Measurements from ENCODE around the gene TFCP2L1. TPM values are rescaled to one million over a fixed set of nuclear protein-coding genes. Genes with fewer than 3 reads are reported as not detected.
A peak's percentile ranks its signal among the peaks of the same experiment; 100 is the strongest.
"Not testable (repeated sequence)": the region's sequence is repeated elsewhere in the genome, so short reads cannot be mapped to it uniquely, and the experiment has no call there.

The TFCP2L1 gene
- total RNA-seq, 2 donors from 2014 or later: 0.02 TPM; not detected in 1

- no peaks in the 10 kb centered on the region for H3K4me1 Mint-ChIP-seq
- H3K27ac Mint-ChIP-seq: no peak overlapping the region
- no peak for DNase-seq
- H3K36me3 Mint-ChIP-seq (ENCODE audit: low read depth): no peaks in the 10 kb centered on the region
- H3K27me3 Mint-ChIP-seq: peaks cover 20% of the 10 kb centered on the region
- H3K9me3 ChIP-seq (ENCODE audit: control insufficient read depth, low read length, poor library complexity, severe bottlenecking): no peaks in the 10 kb centered on the region
- ATAC-seq: no peak
- no peak overlapping the region for H3K4me3 Mint-ChIP-seq
Observed at GRCh38 chr2:121231385-121232000, 53.5 kb downstream of the TFCP2L1 start.

GRCh38 chr2:121228521-121228920 is 56.5 kb downstream of the TFCP2L1 start:
- no peaks in the 10 kb centered on the region for H3K36me3 Mint-ChIP-seq (ENCODE audit: low read depth)
- H3K27me3 Mint-ChIP-seq: peaks cover 11% of the 10 kb centered on the region
- H3K4me1 Mint-ChIP-seq: no peaks in the 10 kb centered on the region
- ATAC-seq (no peak), DNase-seq (no peak)
- H3K4me3 Mint-ChIP-seq: no peak overlapping the region
- H3K9me3 ChIP-seq (ENCODE audit: control insufficient read depth, low read length, poor library complexity, severe bottlenecking): no peaks in the 10 kb centered on the region
- H3K27ac Mint-ChIP-seq: no peak overlapping the region

DNA sequence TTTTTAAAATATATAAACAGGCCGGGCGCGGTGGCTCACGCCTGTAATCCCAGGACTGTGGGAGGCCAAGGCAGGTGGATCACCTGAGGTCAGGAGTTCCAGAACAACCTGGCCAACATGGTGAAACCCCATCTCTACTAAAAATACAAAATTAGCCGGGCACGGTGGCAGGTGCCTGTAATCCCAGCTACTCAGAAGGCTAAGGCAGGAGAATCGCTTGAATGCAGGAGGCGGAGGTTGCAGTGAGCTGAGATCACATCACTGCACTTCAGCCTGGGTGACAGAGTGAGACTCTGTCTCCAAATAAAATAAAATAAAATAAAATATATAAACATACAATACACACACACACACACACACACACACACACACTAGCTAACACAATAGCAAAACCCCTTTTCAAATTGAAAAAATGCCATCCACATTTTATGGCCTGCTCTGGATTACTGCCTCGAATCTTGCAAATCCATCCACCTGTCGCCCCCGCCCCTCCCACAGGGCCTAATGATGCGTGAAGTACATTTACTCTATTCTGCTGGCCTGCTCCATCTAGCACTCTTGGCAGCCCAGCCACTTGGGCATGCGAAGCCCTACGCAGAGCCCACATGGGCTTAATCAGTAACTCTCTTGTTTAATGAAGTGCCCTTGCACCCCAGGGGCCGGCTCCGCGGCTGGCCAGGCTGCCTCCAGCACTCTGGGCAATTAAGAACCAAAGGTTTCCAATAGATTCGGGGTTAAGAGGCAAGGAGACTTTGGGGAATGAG is 57.4 kb downstream of the TFCP2L1 start:
- H3K9me3 ChIP-seq (ENCODE audit: control insufficient read depth, low read length, poor library complexity, severe bottlenecking); DNase-seq; H3K36me3 Mint-ChIP-seq (ENCODE audit: low read depth); H3K4me1 Mint-ChIP-seq; ATAC-seq; H3K4me3 Mint-ChIP-seq; H3K27ac Mint-ChIP-seq: not testable (repeated sequence)
- H3K27me3 Mint-ChIP-seq: peaks cover 10% of the 10 kb centered on the region

GRCh38 chr2:121225681-121226080 is 59.3 kb downstream of the TFCP2L1 start:
- H3K4me1 Mint-ChIP-seq; H3K9me3 ChIP-seq (ENCODE audit: control insufficient read depth, low read length, poor library complexity, severe bottlenecking); ATAC-seq; H3K27me3 Mint-ChIP-seq; H3K27ac Mint-ChIP-seq; H3K36me3 Mint-ChIP-seq (ENCODE audit: low read depth); DNase-seq; H3K4me3 Mint-ChIP-seq: not testable (repeated sequence)

- no peak for DNase-seq
- no peaks in the 10 kb centered on the region for H3K9me3 ChIP-seq (ENCODE audit: control insufficient read depth, low read length, poor library complexity, severe bottlenecking)
- Mint-ChIP-seq H3K36me3 (ENCODE audit: low read depth) (no peaks in the 10 kb centered on the region), H3K27ac (no peak overlapping the region), H3K4me3 (no peak overlapping the region), H3K4me1 (no peaks in the 10 kb centered on the region), H3K27me3 (peaks cover 7% of the 10 kb centered on the region)
- no peak for ATAC-seq
Observed at GRCh38 chr2:121220995-121221394, 64.0 kb downstream of the TFCP2L1 start.

- Mint-ChIP-seq H3K27ac (no peak overlapping the region), H3K27me3 (peaks cover 12% of the 10 kb centered on the region), H3K4me3 (no peak overlapping the region), H3K36me3 (ENCODE audit: low read depth) (no peaks in the 10 kb centered on the region), H3K4me1 (no peaks in the 10 kb centered on the region)
- H3K9me3 ChIP-seq (ENCODE audit: control insufficient read depth, low read length, poor library complexity, severe bottlenecking): no peaks in the 10 kb centered on the region
- ATAC-seq (no peak), DNase-seq (no peak)
Observed at GRCh38 chr2:121219866-121220265, 65.1 kb downstream of the TFCP2L1 start.

- H3K4me3 Mint-ChIP-seq: no peak overlapping the region
- H3K27me3 Mint-ChIP-seq: peaks cover 22% of the 10 kb centered on the region
- H3K27ac Mint-ChIP-seq: no peak overlapping the region
- ATAC-seq (no peak), DNase-seq (no peak)
- H3K4me1 Mint-ChIP-seq: no peaks in the 10 kb centered on the region
- H3K36me3 Mint-ChIP-seq (ENCODE audit: low read depth): no peaks in the 10 kb centered on the region
- H3K9me3 ChIP-seq (ENCODE audit: control insufficient read depth, low read length, poor library complexity, severe bottlenecking): no peaks in the 10 kb centered on the region
Observed at GRCh38 chr2:121218386-121218938, 66.5 kb downstream of the TFCP2L1 start.

DNA sequence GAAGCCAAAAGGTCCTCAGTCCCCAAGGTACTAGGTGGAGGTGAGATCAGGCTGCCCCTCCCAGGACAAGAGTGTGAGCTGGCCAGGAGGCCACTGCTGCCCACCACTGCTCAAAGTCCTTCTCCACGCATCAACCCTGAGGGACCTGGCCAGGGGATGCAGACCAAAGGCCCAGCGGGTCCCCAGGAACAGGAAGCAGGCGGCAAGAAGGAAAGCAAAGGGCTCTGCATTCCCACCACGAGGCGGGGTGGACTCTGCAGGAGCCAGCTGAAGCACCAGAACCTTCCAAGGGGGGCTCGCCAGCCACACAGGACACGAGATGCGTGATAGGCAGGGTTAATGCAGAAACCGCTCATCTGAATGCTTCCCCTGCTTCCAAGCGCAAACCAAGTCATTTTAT is 67.4 kb downstream of the TFCP2L1 start:
- no peak overlapping the region for H3K27ac Mint-ChIP-seq
- no peaks in the 10 kb centered on the region for H3K4me1 Mint-ChIP-seq
- DNase-seq (no peak), ATAC-seq (no peak)
- H3K9me3 ChIP-seq (ENCODE audit: control insufficient read depth, low read length, poor library complexity, severe bottlenecking): no peaks in the 10 kb centered on the region
- no peaks in the 10 kb centered on the region for H3K36me3 Mint-ChIP-seq (ENCODE audit: low read depth)
- H3K4me3 Mint-ChIP-seq: peak overlapping the region; percentile 36
- H3K27me3 Mint-ChIP-seq: peaks cover 24% of the 10 kb centered on the region

DNA sequence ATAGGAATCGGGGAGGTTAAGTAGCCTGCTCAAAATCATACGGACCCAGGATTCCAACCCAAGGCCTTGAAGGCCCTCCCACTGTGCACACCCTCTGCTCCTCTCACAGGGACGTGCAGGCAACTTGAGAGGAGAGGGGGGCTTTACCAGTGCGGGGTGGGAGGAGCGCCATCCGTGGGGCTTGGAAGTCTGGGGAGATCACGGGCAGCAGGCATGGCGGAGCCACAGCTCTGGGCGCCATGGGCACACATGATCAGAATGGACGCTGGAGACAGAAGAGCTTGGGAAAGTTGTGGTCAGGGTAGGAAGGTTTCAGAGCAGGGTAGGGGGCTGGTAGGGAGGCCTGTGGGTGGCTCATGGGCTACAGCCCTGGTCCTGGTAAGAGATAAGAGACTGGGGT is 70.7 kb downstream of the TFCP2L1 start:
- DNase-seq (no peak), ATAC-seq (no peak)
- Mint-ChIP-seq H3K4me3 (no peak overlapping the region), H3K27me3 (peaks cover 30% of the 10 kb centered on the region), H3K4me1 (no peaks in the 10 kb centered on the region), H3K36me3 (ENCODE audit: low read depth) (no peaks in the 10 kb centered on the region), H3K27ac (no peak overlapping the region)
- no peaks in the 10 kb centered on the region for H3K9me3 ChIP-seq (ENCODE audit: control insufficient read depth, low read length, poor library complexity, severe bottlenecking)

- H3K36me3 Mint-ChIP-seq (ENCODE audit: low read depth): no peaks in the 10 kb centered on the region
- no peak for ATAC-seq
- no peaks in the 10 kb centered on the region for H3K4me1 Mint-ChIP-seq
- H3K9me3 ChIP-seq (ENCODE audit: control insufficient read depth, low read length, poor library complexity, severe bottlenecking): no peaks in the 10 kb centered on the region
- peaks cover 30% of the 10 kb centered on the region for H3K27me3 Mint-ChIP-seq
- no peak overlapping the region for H3K27ac Mint-ChIP-seq
- DNase-seq: no peak
- H3K4me3 Mint-ChIP-seq: no peak overlapping the region
Observed at GRCh38 chr2:121213386-121213785, 71.6 kb downstream of the TFCP2L1 start.

GRCh38 chr2:121212661-121213325 is 72.2 kb downstream of the TFCP2L1 start:
- H3K4me1 Mint-ChIP-seq: no peaks in the 10 kb centered on the region
- H3K27ac Mint-ChIP-seq: no peak overlapping the region
- H3K9me3 ChIP-seq (ENCODE audit: control insufficient read depth, low read length, poor library complexity, severe bottlenecking): no peaks in the 10 kb centered on the region
- H3K36me3 Mint-ChIP-seq (ENCODE audit: low read depth): no peaks in the 10 kb centered on the region
- ATAC-seq (no peak), DNase-seq (no peak)
- no peak overlapping the region for H3K4me3 Mint-ChIP-seq
- H3K27me3 Mint-ChIP-seq: peaks cover 29% of the 10 kb centered on the region

DNA sequence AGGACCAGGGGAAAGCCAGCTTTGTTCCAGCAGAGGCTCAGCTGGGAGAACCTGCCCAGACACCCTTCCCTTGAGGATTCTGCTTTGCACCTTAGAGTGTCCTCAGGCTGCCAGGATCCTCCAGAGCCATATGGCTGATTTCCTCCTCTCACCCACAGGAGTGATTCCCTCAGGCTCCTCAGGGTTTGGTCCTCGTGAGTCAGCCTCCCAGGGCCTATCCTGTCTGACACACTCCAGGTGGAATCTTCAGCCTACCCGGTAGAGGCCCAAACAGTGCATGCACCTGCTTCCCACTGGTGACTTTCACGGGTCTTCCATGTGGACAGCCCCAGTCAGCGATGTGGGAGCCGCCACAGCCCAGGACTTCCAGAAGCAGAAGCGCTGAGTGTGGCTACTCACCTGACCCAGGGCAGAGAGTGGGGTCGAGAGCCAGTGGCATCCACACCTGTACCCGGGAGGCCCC is 73.3 kb downstream of the TFCP2L1 start:
- no peak for ATAC-seq
- H3K9me3 ChIP-seq (ENCODE audit: control insufficient read depth, low read length, poor library complexity, severe bottlenecking): no peaks in the 10 kb centered on the region
- no peak overlapping the region for H3K27ac Mint-ChIP-seq
- H3K4me1 Mint-ChIP-seq: no peaks in the 10 kb centered on the region
- no peak overlapping the region for H3K4me3 Mint-ChIP-seq
- no peaks in the 10 kb centered on the region for H3K36me3 Mint-ChIP-seq (ENCODE audit: low read depth)
- no peak for DNase-seq
- peaks cover 24% of the 10 kb centered on the region for H3K27me3 Mint-ChIP-seq

GRCh38 chr2:121211251-121211650 is 73.8 kb downstream of the TFCP2L1 start:
- no peak overlapping the region for H3K27ac Mint-ChIP-seq
- no peak for DNase-seq
- no peaks in the 10 kb centered on the region for H3K9me3 ChIP-seq (ENCODE audit: control insufficient read depth, low read length, poor library complexity, severe bottlenecking)
- H3K4me1 Mint-ChIP-seq: no peaks in the 10 kb centered on the region
- no peaks in the 10 kb centered on the region for H3K36me3 Mint-ChIP-seq (ENCODE audit: low read depth)
- peaks cover 24% of the 10 kb centered on the region for H3K27me3 Mint-ChIP-seq
- no peak overlapping the region for H3K4me3 Mint-ChIP-seq
- no peak for ATAC-seq

Measured in T-helper 17 cell (primary cell).